Measurements from ENCODE around the gene FBXO7. TPM values are rescaled to one million over a fixed set of nuclear protein-coding genes. Genes with fewer than 3 reads are reported as not detected.

Gene FBXO7
- total and polyA plus RNA-seq, 2 experiments from 2014 or later, result 38.6 to 68.5 TPM

GRCh38 chr22:32465661-32466060 lies 8.9 kb upstream of the FBXO7 start:
- Mint-ChIP-seq H3K4me3 (no peak overlapping the region), H3K9me3 (no peaks in the 10 kb centered on the region), H3K4me1 (no peaks in the 10 kb centered on the region), H3K36me3 (ENCODE audit: low read depth) (no peaks in the 10 kb centered on the region), H3K27ac (no peak overlapping the region), H3K27me3 (ENCODE audit: insufficient read depth, low read depth, poor library complexity) (peaks cover 8% of the 10 kb centered on the region)
- H3K4me2 ChIP-seq, result no peak overlapping the region
- H3K4me1 ChIP-seq (ENCODE audit: insufficient read depth), result no peaks in the 10 kb centered on the region
- peaks cover 67% of the 10 kb centered on the region for H3K27me3 ChIP-seq (ENCODE audit: insufficient read depth)
- H3K36me3 ChIP-seq (ENCODE audit: insufficient read depth), result no peaks in the 10 kb centered on the region
- H2AFZ ChIP-seq, result no peak overlapping the region
- no peaks in the 10 kb centered on the region for H3F3A ChIP-seq (replicated peaks; ENCODE audit: low read depth)
- ATAC-seq (no peak), DNase-seq (ENCODE audit: low spot score) (no peak)
- no peaks in the 10 kb centered on the region for H3K79me2 ChIP-seq (replicated peaks; ENCODE audit: insufficient read depth)
- TF ChIP-seq, protein P1, sequence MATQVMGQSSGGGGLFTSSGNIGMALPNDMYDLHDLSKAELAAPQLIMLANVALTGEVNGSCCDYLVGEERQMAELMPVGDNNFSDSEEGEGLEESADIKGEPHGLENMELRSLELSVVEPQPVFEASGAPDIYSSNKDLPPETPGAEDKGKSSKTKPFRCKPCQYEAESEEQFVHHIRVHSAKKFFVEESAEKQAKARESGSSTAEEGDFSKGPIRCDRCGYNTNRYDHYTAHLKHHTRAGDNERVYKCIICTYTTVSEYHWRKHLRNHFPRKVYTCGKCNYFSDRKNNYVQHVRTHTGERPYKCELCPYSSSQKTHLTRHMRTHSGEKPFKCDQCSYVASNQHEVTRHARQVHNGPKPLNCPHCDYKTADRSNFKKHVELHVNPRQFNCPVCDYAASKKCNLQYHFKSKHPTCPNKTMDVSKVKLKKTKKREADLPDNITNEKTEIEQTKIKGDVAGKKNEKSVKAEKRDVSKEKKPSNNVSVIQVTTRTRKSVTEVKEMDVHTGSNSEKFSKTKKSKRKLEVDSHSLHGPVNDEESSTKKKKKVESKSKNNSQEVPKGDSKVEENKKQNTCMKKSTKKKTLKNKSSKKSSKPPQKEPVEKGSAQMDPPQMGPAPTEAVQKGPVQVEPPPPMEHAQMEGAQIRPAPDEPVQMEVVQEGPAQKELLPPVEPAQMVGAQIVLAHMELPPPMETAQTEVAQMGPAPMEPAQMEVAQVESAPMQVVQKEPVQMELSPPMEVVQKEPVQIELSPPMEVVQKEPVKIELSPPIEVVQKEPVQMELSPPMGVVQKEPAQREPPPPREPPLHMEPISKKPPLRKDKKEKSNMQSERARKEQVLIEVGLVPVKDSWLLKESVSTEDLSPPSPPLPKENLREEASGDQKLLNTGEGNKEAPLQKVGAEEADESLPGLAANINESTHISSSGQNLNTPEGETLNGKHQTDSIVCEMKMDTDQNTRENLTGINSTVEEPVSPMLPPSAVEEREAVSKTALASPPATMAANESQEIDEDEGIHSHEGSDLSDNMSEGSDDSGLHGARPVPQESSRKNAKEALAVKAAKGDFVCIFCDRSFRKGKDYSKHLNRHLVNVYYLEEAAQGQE (IDR thresholded peaks at IDR 0.05; ENCODE audit: unreplicated experiment), result no peak
- TF ChIP-seq CREB1 (CRISPR knock-in tag; IDR thresholded peaks at IDR 0.05; ENCODE audit: low read depth) (no peak), ZNF114 (CRISPR knock-in tag; IDR thresholded peaks at IDR 0.05) (no peak), POLR2AphosphoS5 (IDR thresholded peaks at IDR 0.05; ENCODE audit: low read depth) (no peak), NANOG (IDR thresholded peaks at IDR 0.05; ENCODE audit: borderline replicate concordance) (no peak)
- no peaks in the 10 kb centered on the region for H3K9me2 ChIP-seq (ENCODE audit: insufficient read depth)
- no peak overlapping the region for H3K27ac ChIP-seq (ENCODE audit: low read depth)
- H4K20me1 ChIP-seq (replicated peaks; ENCODE audit: insufficient read depth), result no peaks in the 10 kb centered on the region
- H3K4me3 ChIP-seq, result no peak overlapping the region

DNA sequence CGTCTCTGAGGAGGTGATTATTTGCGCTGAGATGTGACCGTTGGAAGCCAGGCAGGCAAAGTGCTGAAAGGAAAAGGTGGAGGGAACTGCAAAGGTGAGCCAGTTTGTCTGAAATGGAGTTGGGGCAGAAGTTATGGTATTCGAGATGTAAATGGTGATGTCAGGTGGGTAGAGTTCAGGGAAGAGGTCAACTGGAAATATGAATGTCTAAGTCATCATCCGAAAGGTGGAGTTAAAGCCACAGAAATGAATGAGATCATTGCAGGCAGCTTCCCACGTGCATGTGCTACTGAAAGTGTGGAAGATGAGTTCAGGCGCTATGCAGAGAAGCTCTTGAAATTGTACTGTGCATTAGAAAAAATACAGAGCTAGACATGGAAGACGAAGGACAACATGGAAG lies 8.1 kb upstream of the FBXO7 start:
- H3K4me1 ChIP-seq (ENCODE audit: insufficient read depth), result no peaks in the 10 kb centered on the region
- Mint-ChIP-seq H3K27me3 (ENCODE audit: insufficient read depth, low read depth, poor library complexity) (peaks cover 3% of the 10 kb centered on the region), H3K27ac (no peak overlapping the region), H3K4me1 (no peaks in the 10 kb centered on the region), H3K36me3 (ENCODE audit: low read depth) (no peaks in the 10 kb centered on the region), H3K9me3 (no peaks in the 10 kb centered on the region), H3K4me3 (no peak overlapping the region)
- no peak overlapping the region for H3K4me2 ChIP-seq
- no peak for DNase-seq (ENCODE audit: low spot score)
- H4K20me1 ChIP-seq (replicated peaks; ENCODE audit: insufficient read depth), result no peaks in the 10 kb centered on the region
- H3K27ac ChIP-seq (ENCODE audit: low read depth), result no peak overlapping the region
- H3F3A ChIP-seq (replicated peaks; ENCODE audit: low read depth), result no peaks in the 10 kb centered on the region
- peaks cover 59% of the 10 kb centered on the region for H3K27me3 ChIP-seq (ENCODE audit: insufficient read depth)
- no peaks in the 10 kb centered on the region for H3K36me3 ChIP-seq (ENCODE audit: insufficient read depth)
- H3K79me2 ChIP-seq (replicated peaks; ENCODE audit: insufficient read depth), result no peaks in the 10 kb centered on the region
- no peak for ATAC-seq
- no peak overlapping the region for H3K4me3 ChIP-seq
- TF ChIP-seq EZH2phosphoT487 (IDR thresholded peaks at IDR 0.05; ENCODE audit: unreplicated experiment) (no peak), NANOG (IDR thresholded peaks at IDR 0.05; ENCODE audit: borderline replicate concordance) (no peak), ETS1 (IDR thresholded peaks at IDR 0.05) (no peak), ZNF114 (CRISPR knock-in tag; IDR thresholded peaks at IDR 0.05) (no peak), STAT1 (IDR thresholded peaks at IDR 0.05; ENCODE audit: unreplicated experiment) (no peak), CTCF (conservative IDR thresholded peaks at IDR 0.05; ENCODE audit: low read depth in 2 of 2) (no peak), ZNF331 (CRISPR knock-in tag; IDR thresholded peaks at IDR 0.05; ENCODE audit: low read depth) (no peak), JUNB (IDR thresholded peaks at IDR 0.05; ENCODE audit: unreplicated experiment) (no peak), POLR2AphosphoS5 (IDR thresholded peaks at IDR 0.05; ENCODE audit: low read depth) (no peak)
- TF ChIP-seq, protein P1 (IDR thresholded peaks at IDR 0.05; ENCODE audit: unreplicated experiment), result no peak
- no peaks in the 10 kb centered on the region for H3K9me2 ChIP-seq (ENCODE audit: insufficient read depth)
- no peak overlapping the region for H2AFZ ChIP-seq
